HepG2 (cell line): Measurements from ENCODE around the gene CPNE4. TPM values are rescaled to one million over a fixed set of nuclear protein-coding genes. Genes with fewer than 3 reads are reported as not detected.
A peak's percentile ranks its signal among the peaks of the same experiment; 100 is the strongest.

Experiments
- ATAC-seq: fragments of 200-7000 bp; cut with Tn5 transposase; 3 replicates; pipeline ENCODE4 v1.9.1; 2020; ENCODE audit warnings: mild to moderate bottlenecking, moderate library complexity
- BruUV-seq: library from RNA; stranded (reverse); fragments of 400-500 nt; replicated peaks from 2 replicates; lab custom pipeline; 2021; lab: Mats Ljungman, UMichigan
- CTCF ChIA-PET: fragments of 300-600 bp; formaldehyde crosslinking; extraction: SDS; loops from one replicate; lab custom pipeline; 2021; ENCODE audit warnings: low total read pairs, inconsistent platforms, low intra/inter-chr PET ratio; lab: Yijun Ruan, JAX
- POLR2A ChIA-PET: fragments of 350-600 bp; sonication (Branson Sonifier 250); formaldehyde crosslinking; loops from one replicate; lab custom pipeline; 2020; ENCODE audit warnings: antibody characterized with exemption, inconsistent platforms; lab: Yijun Ruan, JAX
- DNase-seq: peaks from one replicate; pipeline ENCODE4 v3.0.0-alpha.2; 2015; ENCODE audit warnings: low spot score
- FAIRE-seq: peaks from 3 replicates; lab custom pipeline; 2011; peaks lifted over from hg19 to GRCh38; lab: Jason Lieb, UNC
- H2AFZ ChIP-seq: one replicate; pipeline ENCODE4 v1.6.1; 2011; ENCODE audit warnings: low read length, inconsistent platforms
- H3K27ac ChIP-seq: fragments of 300-600 bp; 3 replicates; pipeline ENCODE4 v1.8.0; 2011; ENCODE audit warnings: mixed run types, mild to moderate bottlenecking, mixed read lengths, low read length, inconsistent platforms; ENCODE audit not compliant: insufficient read depth; ENCODE audit errors: extremely low read length
- H3K27me3 ChIP-seq, 2 experiments: fragments of 200-600 bp in 1 of 2; 2 replicates in 1 of 2; 3 replicates in 1 of 2; pipeline versions ENCODE4 v1.6.0 to v1.8.0; 2011; ENCODE audit warnings: low read length in 2 of 2, mild to moderate bottlenecking in 2 of 2, moderate library complexity in 2 of 2, inconsistent platforms in 1 of 2; ENCODE audit not compliant: insufficient read depth in 2 of 2, control insufficient read depth in 1 of 2
- H3K36me3 ChIP-seq, 2 experiments: fragments of 200-600 bp in 1 of 2; replicated peaks in 1 of 2; 2 replicates in 1 of 2; 3 replicates in 1 of 2; pipeline versions ENCODE4 v1.5.1 to v1.8.0; 2011; ENCODE audit warnings: low read length in 2 of 2, inconsistent platforms in 1 of 2; ENCODE audit not compliant: insufficient read depth in 2 of 2, control insufficient read depth in 1 of 2
- H3K4me1 ChIP-seq: 2 replicates; pipeline ENCODE4 v1.5.1; 2012; ENCODE audit warnings: low read length, inconsistent platforms; ENCODE audit not compliant: insufficient read depth
- H3K4me2 ChIP-seq: 2 replicates; pipeline ENCODE4 v1.6.0; 2011; ENCODE audit warnings: low read depth, low read length, inconsistent platforms
- H3K4me3 ChIP-seq, 3 experiments: fragments of 200-600 bp in 1 of 3; sonication (generic), shearing (Covaris generic) in 1 of 3; replicated peaks in 1 of 3; 2 replicates each; pipeline ENCODE4 v1.5.1; 2011 to 2016; ENCODE audit warnings: low read length in 3 of 3, inconsistent platforms in 2 of 3, low read depth in 2 of 3, mild to moderate bottlenecking in 2 of 3, control low read depth in 1 of 3, mixed read lengths in 1 of 3; ENCODE audit not compliant: insufficient read depth in 1 of 3
- H3K79me2 ChIP-seq: one replicate; pipeline ENCODE4 v1.6.1; 2011; ENCODE audit warnings: low read length, inconsistent platforms; ENCODE audit not compliant: insufficient read depth
- H3K9ac ChIP-seq: 2 replicates; pipeline ENCODE4 v1.6.0; 2011; ENCODE audit warnings: mild to moderate bottlenecking, low read depth, low read length, inconsistent platforms; ENCODE audit not compliant: insufficient read depth
- H3K9me3 ChIP-seq: 2 replicates; pipeline ENCODE4 v1.5.1; 2012; ENCODE audit warnings: mild to moderate bottlenecking, low read length
- H4K20me1 ChIP-seq: 2 replicates; pipeline ENCODE4 v1.6.0; 2011; ENCODE audit warnings: inconsistent platforms, mild to moderate bottlenecking, low read length, moderate library complexity; ENCODE audit not compliant: insufficient read depth
- CEBPB ChIP-seq: IDR thresholded peaks from 2 replicates; pipeline ENCODE4 v1.6.1; 2011; ENCODE audit warnings: low read depth, low read length, improper control_type of control experiment, borderline replicate concordance
- FOSL2 ChIP-seq: sonication (generic); formaldehyde crosslinking; IDR thresholded peaks from 2 replicates; pipeline ENCODE4 v1.4.0; 2020; ENCODE audit warnings: missing genetic modification reagents
- KMT2A ChIP-seq: sonication (generic); formaldehyde crosslinking; IDR thresholded peaks from 2 replicates; pipeline ENCODE4 v1.4.0; 2020; ENCODE audit warnings: missing genetic modification reagents
- TCF7 ChIP-seq: sonication (generic); IDR thresholded peaks from 2 replicates; pipeline ENCODE4 v1.6.1; 2016; ENCODE audit warnings: antibody characterized with exemption, low read depth
- TEAD3 ChIP-seq: optimal IDR thresholded peaks from 2 replicates; pipeline ENCODE3; 2016; ENCODE audit warnings: borderline replicate concordance
- WGBS: methylation state at CpG from one replicate; pipeline ENCODE4 v1.1.6; 2017; ENCODE audit warnings: low lambda C conversion rate; 5-methylcytosine and 5-hydroxymethylcytosine counted together
- in situ Hi-C: cut with HindIII; loops from 2 replicates; pipeline ENCODE4 v1.10.0; 2017; ENCODE audit warnings: low pct_unique_long_range_greater_than_20kb; ENCODE audit not compliant: extremely low pct_ligation_motif_present
- intact Hi-C: fragments of 100-400 bp; cut with micrococcal nuclease; formaldehyde crosslinking; loops from one replicate; pipeline ENCODE4 v1.10.0; 2022; ENCODE audit not compliant: unreplicated experiment
- polyA plus RNA-seq, 8 experiments: library from polyadenylated mRNA; depleted of rRNA in 3 of 8; stranded (reverse) in 7 of 8; unstranded in 1 of 8; fragments of >200 nt; fragmentation: Illumina TruSeq in 4 of 8; extraction: Trizol in 4 of 8; gene quantifications; 2 replicates each; pipeline versions ENCODE4 v1.2.1 to v1.2.3, GENCODE V29; 2011 to 2016; ENCODE audit warnings: low read depth in 4 of 8, missing spikeins in 1 of 8, mixed read lengths in 1 of 8; ENCODE audit not compliant: insufficient read depth in 1 of 8
- total RNA-seq, 5 experiments: library from RNA; depleted of rRNA; stranded (reverse); fragments of >200 nt; fragmentation: Illumina TruSeq; extraction: Trizol; gene quantifications; 2 replicates each; pipeline ENCODE4 v1.2.3, GENCODE V29; 2016; ENCODE audit warnings: low read depth in 1 of 5
- TF ChIP-seq, protein P1 (sequence below): sonication (generic); formaldehyde crosslinking; IDR thresholded peaks from 2 replicates; pipeline ENCODE4 v1.5.0; 2020; ENCODE audit warnings: missing genetic modification reagents
- TF ChIP-seq, protein P2 (sequence below): sonication (generic); formaldehyde crosslinking; conservative IDR thresholded peaks from 2 replicates; pipeline ENCODE4 v1.4.0; 2020; ENCODE audit warnings: missing genetic modification reagents

CPNE4 gene
- total and polyA plus RNA-seq, 2 of the 13 experiments (the other 11 are each of a cell fraction or from before 2014, with no cell fraction given), result not detected

DNA sequence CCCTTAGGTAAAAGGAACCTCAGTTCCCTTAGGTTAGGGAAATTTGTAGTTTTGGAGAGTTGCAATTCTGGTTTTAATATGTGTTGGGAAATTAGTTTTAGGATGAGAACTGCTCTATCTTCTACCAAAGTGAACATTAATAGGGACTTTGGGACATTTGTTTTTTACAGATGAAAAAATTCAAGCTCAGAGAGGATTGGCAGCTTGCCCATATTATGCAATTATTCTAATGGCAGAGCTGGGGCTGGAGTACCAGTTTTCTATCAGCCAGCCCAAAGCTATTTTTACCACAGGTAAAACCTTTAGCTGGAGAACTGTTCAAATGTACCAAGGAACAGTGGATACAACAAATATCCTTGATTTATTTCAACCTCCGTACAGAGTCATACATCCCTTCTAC, 127.0 kb downstream of the CPNE4 start:
- in situ Hi-C loops (no loop called here), intact Hi-C loops (no loop called here)
- Histone ChIP-seq H3K4me2 (no peak overlapping the region), H3K4me3 (no peak overlapping the region), H3K36me3 (no peaks in the 10 kb centered on the region), H3K79me2 (no peaks in the 10 kb centered on the region), H2AFZ (no peak overlapping the region), H3K9me3 (no peaks in the 10 kb centered on the region), H3K4me1 (peaks cover 13% of the 10 kb centered on the region), H3K27ac (no peak overlapping the region), H3K27me3 (no peaks in the 10 kb centered on the region), H4K20me1 (no peaks in the 10 kb centered on the region), H3K9ac (no peak overlapping the region)
- WGBS, result 0% methylated on average over 1 of the region's 1 CpG
- ChIA-PET CTCF (no interaction called here), POLR2A (no interaction called here)
- ATAC-seq (no peak), DNase-seq (no peak), FAIRE-seq (no peak)
- BruUV-seq, result no TSS peak
- TF ChIP-seq KMT2A (CRISPR knock-in tag), result no peak

DNA sequence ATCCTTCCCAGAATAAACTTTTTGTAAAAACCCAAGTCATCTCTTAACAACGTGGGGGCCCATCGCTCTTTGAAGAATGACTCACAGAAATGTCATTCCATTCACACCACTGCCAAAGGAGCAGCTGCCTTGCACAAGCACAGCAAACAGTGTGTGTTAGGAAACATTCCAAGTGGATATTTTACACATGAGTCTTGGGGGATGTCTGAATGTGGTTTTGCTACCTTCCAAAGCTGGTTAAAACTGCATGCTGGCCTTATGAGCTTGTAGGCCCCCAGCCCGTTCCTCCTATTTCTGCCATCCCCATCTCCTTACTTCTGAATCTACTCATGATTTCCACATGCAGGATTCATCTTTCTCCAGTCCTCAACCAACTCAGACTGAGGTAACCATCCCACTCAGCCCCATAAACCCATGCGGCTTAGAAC, 130.8 kb downstream of the CPNE4 start:
- TF ChIP-seq TCF7, result peak; percentile 38
- peak; percentile 27 for TF ChIP-seq TEAD3 (CRISPR knock-in tag)
- peak; percentile 42; the same call in 1 of the 2 replicates for TF ChIP-seq CEBPB
- TF ChIP-seq, protein P1, sequence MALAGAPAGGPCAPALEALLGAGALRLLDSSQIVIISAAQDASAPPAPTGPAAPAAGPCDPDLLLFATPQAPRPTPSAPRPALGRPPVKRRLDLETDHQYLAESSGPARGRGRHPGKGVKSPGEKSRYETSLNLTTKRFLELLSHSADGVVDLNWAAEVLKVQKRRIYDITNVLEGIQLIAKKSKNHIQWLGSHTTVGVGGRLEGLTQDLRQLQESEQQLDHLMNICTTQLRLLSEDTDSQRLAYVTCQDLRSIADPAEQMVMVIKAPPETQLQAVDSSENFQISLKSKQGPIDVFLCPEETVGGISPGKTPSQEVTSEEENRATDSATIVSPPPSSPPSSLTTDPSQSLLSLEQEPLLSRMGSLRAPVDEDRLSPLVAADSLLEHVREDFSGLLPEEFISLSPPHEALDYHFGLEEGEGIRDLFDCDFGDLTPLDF (CRISPR knock-in tag), result no peak
- TF ChIP-seq FOSL2 (CRISPR knock-in tag), result peak; percentile 93
- TF ChIP-seq, protein P2, sequence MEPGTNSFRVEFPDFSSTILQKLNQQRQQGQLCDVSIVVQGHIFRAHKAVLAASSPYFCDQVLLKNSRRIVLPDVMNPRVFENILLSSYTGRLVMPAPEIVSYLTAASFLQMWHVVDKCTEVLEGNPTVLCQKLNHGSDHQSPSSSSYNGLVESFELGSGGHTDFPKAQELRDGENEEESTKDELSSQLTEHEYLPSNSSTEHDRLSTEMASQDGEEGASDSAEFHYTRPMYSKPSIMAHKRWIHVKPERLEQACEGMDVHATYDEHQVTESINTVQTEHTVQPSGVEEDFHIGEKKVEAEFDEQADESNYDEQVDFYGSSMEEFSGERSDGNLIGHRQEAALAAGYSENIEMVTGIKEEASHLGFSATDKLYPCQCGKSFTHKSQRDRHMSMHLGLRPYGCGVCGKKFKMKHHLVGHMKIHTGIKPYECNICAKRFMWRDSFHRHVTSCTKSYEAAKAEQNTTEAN, result peak; percentile 90
- Histone ChIP-seq H3K4me3 (no peak overlapping the region), H3K79me2 (no peaks in the 10 kb centered on the region), H4K20me1 (no peaks in the 10 kb centered on the region), H2AFZ (no peak overlapping the region), H3K27ac (no peak overlapping the region), H3K36me3 (no peaks in the 10 kb centered on the region), H3K4me2 (no peak overlapping the region), H3K9ac (no peak overlapping the region), H3K27me3 (0 out of 5 replicates have a peak, but pooled peaks cover 0 to 3% of the 10 kb centered on the region in 2 experiments), H3K4me1 (peaks cover 13% of the 10 kb centered on the region), H3K9me3 (no peaks in the 10 kb centered on the region)
- POLR2A ChIA-PET, result no interaction called here
- no TSS peak for BruUV-seq
- FAIRE-seq (no peak), ATAC-seq (peak; percentile 68; the same call in 2 of the 3 replicates), DNase-seq (peak; percentile 64)
- intact Hi-C loops (no loop called here), in situ Hi-C loops (no loop called here)
- CTCF ChIA-PET, result no interaction called here
- WGBS, result 9% methylated on average over 4 of the region's 4 CpGs
